ENCODE measurements around the gene CHST12. TPM values are rescaled to one million over a fixed set of nuclear protein-coding genes. Genes with fewer than 3 reads are reported as not detected.
A peak's percentile ranks its signal among the peaks of the same experiment; 100 is the strongest.

CHST12 gene
- total and polyA plus RNA-seq, 2 of the 4 experiments (the other 2 are of a cell fraction): 3.8 to 27.0 TPM

DNA sequence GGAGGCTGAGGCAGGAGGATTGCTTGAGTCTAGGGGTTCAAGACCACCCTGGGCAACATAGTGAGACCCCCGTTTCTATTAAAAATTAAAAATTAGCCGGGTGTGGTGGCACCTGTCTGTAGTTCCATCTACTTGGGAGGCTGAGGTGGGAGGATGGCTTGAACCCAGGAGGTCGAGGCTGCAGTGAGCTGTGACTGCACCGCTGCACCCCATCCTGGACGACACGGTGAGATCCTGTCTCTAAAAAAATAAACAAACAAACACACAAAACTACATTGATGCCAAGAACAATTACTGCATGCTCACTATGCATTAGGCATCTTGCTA is 761 bp upstream of the CHST12 start:
- no peak for ATAC-seq (ENCODE audit: low read depth)
- POLR2A ChIA-PET (ENCODE audit: unreplicated experiment): interaction anchor here (1.0 kb wide), 1 partner anchor 10 kb away, joined by 3 read pairs; no protein-coding TSS in a partner anchor

More for the DNA sequence above, 761 bp upstream of the CHST12 start:
- Histone ChIP-seq H2AK5ac (ENCODE audit: low read depth, low read length) (peak overlapping the region; percentile 46; the same call in 1 of the 2 replicates), H4K5ac (ENCODE audit: low read depth, low read length) (no peak overlapping the region), H4K20me1 (ENCODE audit: insufficient read depth, low read length) (peaks cover 12% of the 10 kb centered on the region; the same call in 1 of the 2 replicates), H3K27ac (ENCODE audit: insufficient read depth, low read length) (no peak overlapping the region), H3K9ac (ENCODE audit: low read depth, low read length) (no peak overlapping the region), H3K4me1 (ENCODE audit: control insufficient read depth, insufficient read depth, low read length) (peaks cover 9% of the 10 kb centered on the region), H3K27me3 (ENCODE audit: control insufficient read depth, insufficient read depth, low read length) (no peaks in the 10 kb centered on the region), H3K14ac (replicated peaks; ENCODE audit: low read depth, low read length) (peak overlapping the region; percentile 75), H3K9me3 (ENCODE audit: control insufficient read depth, insufficient read depth, low read length) (no peaks in the 10 kb centered on the region), H2BK5ac (ENCODE audit: low read depth, low read length, poor library complexity, severe bottlenecking) (no peak overlapping the region), H2AFZ (replicated peaks; ENCODE audit: low read length, poor library complexity) (peak overlapping the region; percentile 89), H3K18ac (ENCODE audit: low read depth, low read length) (no peak overlapping the region; the same call in 1 of the 2 replicates), H3K23ac (ENCODE audit: low read depth, low read length) (peak overlapping the region; percentile 91), H3K4me3 (ENCODE audit: insufficient read depth, low read depth, low read length) (peak overlapping the region; percentile 73), H3K4me2 (ENCODE audit: low read depth, low read length) (peak overlapping the region; percentile 90), H3K56ac (ENCODE audit: extremely low read depth, insufficient read depth, low read length) (no peak overlapping the region), H2BK20ac (ENCODE audit: low read depth, low read length) (no peak overlapping the region), H3K4ac (ENCODE audit: low read depth, low read length) (peak overlapping the region; percentile 81), H2BK120ac (ENCODE audit: low read depth, low read length) (no peak overlapping the region), H4K8ac (ENCODE audit: low read depth in 2 of 2, low read length in 2 of 2) (peak overlapping the region; percentile 13 to 73; a peak in 2 of 4 replicates), H3K36me3 (ENCODE audit: control insufficient read depth, insufficient read depth, low read length) (no peaks in the 10 kb centered on the region), H2AK9ac (replicated peaks; ENCODE audit: low read depth, low read length, poor library complexity) (peak overlapping the region; percentile 42), H3K79me1 (ENCODE audit: low read depth in 1 of 2, low read length in 2 of 2) (peaks cover 15 to 32% of the 10 kb centered on the region in 2 experiments), H2BK15ac (ENCODE audit: low read depth, low read length) (no peak overlapping the region), H3K9me1 (ENCODE audit: insufficient read depth, low read length) (peaks cover 11% of the 10 kb centered on the region), H4K91ac (ENCODE audit: insufficient read depth, low read depth, low read length) (no peak overlapping the region)
- DNase-seq: no peak
- intact Hi-C loops (cut with micrococcal nuclease) (loop anchor here (10.0 kb wide), 1 partner anchor 52 kb away; no protein-coding TSS in a partner anchor), dilution Hi-C loops (cut with HindIII; ENCODE audit: low sequenced_read_pairs, unreplicated experiment) (no loop called here), in situ Hi-C loops (cut with MboI; ENCODE audit: low sequenced_read_pairs) (no loop called here)
- CTCF ChIA-PET: no interaction called here
- no peak for TF ChIP-seq BHLHE40 (IDR thresholded peaks at IDR 0.05; ENCODE audit: low read depth, low read length)
- no peak for TF ChIP-seq SMC3 (IDR thresholded peaks at IDR 0.05; ENCODE audit: low read depth, low read length)
- TF ChIP-seq, protein P1, sequence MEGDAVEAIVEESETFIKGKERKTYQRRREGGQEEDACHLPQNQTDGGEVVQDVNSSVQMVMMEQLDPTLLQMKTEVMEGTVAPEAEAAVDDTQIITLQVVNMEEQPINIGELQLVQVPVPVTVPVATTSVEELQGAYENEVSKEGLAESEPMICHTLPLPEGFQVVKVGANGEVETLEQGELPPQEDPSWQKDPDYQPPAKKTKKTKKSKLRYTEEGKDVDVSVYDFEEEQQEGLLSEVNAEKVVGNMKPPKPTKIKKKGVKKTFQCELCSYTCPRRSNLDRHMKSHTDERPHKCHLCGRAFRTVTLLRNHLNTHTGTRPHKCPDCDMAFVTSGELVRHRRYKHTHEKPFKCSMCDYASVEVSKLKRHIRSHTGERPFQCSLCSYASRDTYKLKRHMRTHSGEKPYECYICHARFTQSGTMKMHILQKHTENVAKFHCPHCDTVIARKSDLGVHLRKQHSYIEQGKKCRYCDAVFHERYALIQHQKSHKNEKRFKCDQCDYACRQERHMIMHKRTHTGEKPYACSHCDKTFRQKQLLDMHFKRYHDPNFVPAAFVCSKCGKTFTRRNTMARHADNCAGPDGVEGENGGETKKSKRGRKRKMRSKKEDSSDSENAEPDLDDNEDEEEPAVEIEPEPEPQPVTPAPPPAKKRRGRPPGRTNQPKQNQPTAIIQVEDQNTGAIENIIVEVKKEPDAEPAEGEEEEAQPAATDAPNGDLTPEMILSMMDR (conservative IDR thresholded peaks at IDR 0.05; ENCODE audit: low read depth, low read length): no peak
- no peak for TF ChIP-seq RCOR1 (IDR thresholded peaks at IDR 0.05; ENCODE audit: insufficient replicate concordance, low read length)
- TF ChIP-seq, protein P2, sequence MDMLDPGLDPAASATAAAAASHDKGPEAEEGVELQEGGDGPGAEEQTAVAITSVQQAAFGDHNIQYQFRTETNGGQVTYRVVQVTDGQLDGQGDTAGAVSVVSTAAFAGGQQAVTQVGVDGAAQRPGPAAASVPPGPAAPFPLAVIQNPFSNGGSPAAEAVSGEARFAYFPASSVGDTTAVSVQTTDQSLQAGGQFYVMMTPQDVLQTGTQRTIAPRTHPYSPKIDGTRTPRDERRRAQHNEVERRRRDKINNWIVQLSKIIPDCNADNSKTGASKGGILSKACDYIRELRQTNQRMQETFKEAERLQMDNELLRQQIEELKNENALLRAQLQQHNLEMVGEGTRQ (IDR thresholded peaks at IDR 0.05; ENCODE audit: low read depth, low read length): no peak
- no peak for TF ChIP-seq MXI1 (IDR thresholded peaks at IDR 0.05; ENCODE audit: borderline replicate concordance, low read depth, low read length)
- TF ChIP-seq CEBPB (IDR thresholded peaks at IDR 0.05; ENCODE audit: low read depth, low read length): no peak
- no peak for TF ChIP-seq RAD21 (IDR thresholded peaks at IDR 0.05; ENCODE audit: low read length)
- no TSS peak for BruUV-seq (replicated peaks)
- no CpG with 5 or more reads among the region's 6 CpGs for WGBS, 2 experiments (ENCODE audit: extremely low coverage in 2 of 2, insufficient read length in 1 of 2)

All from IMR-90 (cell line).